GM10266 (cell line): Measurements from ENCODE around the gene PUS7L.

Source experiments
- DNase-seq: peaks from one replicate; pipeline ENCODE4 v3.0.0; 2012; ENCODE audit errors: extremely low spot score
- CTCF ChIP-seq: IDR thresholded peaks from 2 replicates; pipeline ENCODE4 v1.5.1; 2012; ENCODE audit warnings: mild to moderate bottlenecking, low read depth; ENCODE audit not compliant: control insufficient read depth, insufficient read depth; ENCODE audit errors: missing control alignments

PUS7L gene

GRCh38 chr12:43744826-43745225 is 13.8 kb downstream of the PUS7L start:
- DNase-seq: no peak
- no peak for TF ChIP-seq CTCF

GRCh38 chr12:43742106-43742505 is 16.5 kb downstream of the PUS7L start:
- no peak for DNase-seq
- no peak for TF ChIP-seq CTCF

GRCh38 chr12:43740511-43741100 is 18.0 kb downstream of the PUS7L start:
- no peak for TF ChIP-seq CTCF
- DNase-seq: no peak

GRCh38 chr12:43737646-43738045 is 20.9 kb downstream of the PUS7L start:
- no peak for TF ChIP-seq CTCF
- no peak for DNase-seq

- no peak for DNase-seq
- TF ChIP-seq CTCF: no peak
Observed at GRCh38 chr12:43736927-43737440, 21.6 kb downstream of the PUS7L start.

GRCh38 chr12:43733687-43734086 is 24.9 kb downstream of the PUS7L start:
- TF ChIP-seq CTCF: no peak
- DNase-seq: no peak

GRCh38 chr12:43730283-43730682 is 28.3 kb downstream of the PUS7L start:
- no peak for DNase-seq
- no peak for TF ChIP-seq CTCF
